GM19455 (cell line): ENCODE data around the gene CLTA.

Experiments
- ATAC-seq: cut with Tn5 transposase; IDR thresholded peaks from one replicate; pipeline ENCODE4 v1.9.1; 2021; ENCODE audit not compliant: unreplicated experiment

CLTA gene

GRCh38 chr9:36190388-36191289, at the start of gene CLTA:
Gene CLTA, plus strand, starts transcription at chr9:36190921. Its CDS starts 136 bp downstream, at chr9:36191057.
- peak; percentile 98 for ATAC-seq

DNA sequence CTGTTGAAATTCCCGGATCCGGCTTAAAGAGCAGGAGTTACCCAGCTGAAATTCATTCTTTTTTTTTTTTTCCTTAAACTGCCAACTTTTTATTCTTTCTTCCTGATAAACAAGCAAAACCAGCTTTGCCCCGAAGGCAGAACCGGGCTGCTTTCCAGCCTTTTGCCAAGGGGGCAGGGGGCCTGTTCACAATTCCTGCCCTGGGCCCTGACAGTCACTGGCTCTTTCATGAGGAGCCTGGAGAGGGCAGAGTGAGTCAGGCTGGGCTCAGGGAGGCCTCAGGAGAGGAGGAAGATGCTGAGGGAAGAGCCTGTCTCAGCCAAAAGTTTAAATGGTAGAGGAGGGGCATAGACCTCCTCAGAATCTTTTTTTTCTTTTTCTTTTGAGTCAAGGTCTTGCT, 49.4 kb upstream of the CLTA start:
- no peak for ATAC-seq

DNA sequence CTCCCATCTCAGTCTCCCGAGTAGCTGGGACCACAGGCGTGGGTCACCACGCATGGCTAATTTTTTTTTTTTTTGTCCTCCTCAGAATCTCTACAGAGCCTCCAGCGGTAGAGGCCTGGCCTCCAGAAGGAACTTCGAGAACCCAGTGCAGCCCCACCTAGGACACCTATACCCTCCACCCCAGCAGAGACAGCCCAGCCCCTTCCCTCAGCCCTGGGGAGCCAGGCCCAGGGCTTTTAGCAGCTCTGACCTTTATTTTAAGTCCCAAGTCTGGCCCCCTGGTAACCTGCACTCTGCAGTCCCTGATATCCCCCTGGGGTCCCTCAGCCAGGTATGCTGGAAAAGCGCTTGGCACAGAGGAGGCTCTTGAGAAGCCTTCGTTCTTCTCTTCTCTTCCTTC, 49.0 kb upstream of the CLTA start:
- ATAC-seq, result no peak

DNA sequence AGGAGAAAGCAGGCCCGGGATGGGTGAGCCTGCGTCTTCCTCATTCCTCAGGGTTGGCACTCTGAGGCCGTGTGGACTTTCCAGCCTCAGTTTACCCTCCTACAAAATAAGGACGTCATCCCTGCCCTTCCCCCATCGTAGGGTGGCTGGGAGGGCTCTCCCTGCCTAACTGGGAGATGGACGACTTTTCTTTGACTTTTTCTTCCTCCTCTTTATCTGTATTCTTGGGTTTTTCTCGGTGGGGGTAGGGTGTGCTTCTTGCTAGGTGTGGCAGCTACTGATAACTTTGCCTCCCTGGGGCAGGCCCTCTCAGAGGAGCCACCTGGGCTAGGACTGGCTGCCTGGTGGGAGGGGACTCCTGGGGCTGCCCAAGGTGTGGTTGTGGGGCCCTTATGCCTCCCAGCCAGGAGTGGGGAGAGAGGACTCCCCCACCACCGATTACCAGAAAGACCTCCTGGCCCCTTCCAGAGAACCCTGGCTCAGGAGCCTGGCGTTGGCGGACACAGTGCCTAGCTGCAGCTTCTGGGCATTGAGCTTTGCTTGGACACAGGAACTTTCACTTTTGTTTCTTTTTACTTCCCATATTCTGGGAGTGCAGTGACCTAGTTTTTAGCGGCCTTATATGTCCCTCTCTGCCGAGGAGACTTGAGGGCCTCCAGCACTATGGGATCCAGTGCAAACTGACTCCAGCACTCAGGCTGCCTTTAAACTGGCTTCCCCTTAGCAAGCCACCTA, 48.0 kb upstream of the CLTA start:
- ATAC-seq, result no peak

GRCh38 chr9:36143245-36143641, 47.5 kb upstream of the CLTA start:
- ATAC-seq, result no peak

- no peak for ATAC-seq
Measured at GRCh38 chr9:36144309-36145232, 46.1 kb upstream of the CLTA start.

DNA sequence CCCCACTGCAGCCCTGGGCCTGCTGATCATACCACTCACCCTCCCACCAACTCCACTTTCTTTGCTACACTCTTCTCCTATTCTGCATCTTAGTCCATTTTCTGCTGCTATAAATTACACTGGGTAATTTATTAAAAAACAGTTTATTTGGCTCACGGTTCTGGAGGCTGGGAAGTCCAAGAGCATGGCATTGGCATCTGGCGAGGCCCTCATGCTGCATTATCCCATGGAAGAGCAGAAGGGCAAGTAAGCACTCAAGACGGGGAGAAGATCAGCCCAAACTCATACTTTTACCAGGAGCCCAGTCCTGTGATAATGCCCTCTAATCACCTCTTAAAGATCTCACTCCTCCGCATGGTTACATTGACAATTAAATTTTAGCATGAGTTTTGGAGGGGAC, 44.8 kb upstream of the CLTA start:
- ATAC-seq, result no peak

GRCh38 chr9:36146651-36147050, 44.1 kb upstream of the CLTA start:
- ATAC-seq, result no peak

DNA sequence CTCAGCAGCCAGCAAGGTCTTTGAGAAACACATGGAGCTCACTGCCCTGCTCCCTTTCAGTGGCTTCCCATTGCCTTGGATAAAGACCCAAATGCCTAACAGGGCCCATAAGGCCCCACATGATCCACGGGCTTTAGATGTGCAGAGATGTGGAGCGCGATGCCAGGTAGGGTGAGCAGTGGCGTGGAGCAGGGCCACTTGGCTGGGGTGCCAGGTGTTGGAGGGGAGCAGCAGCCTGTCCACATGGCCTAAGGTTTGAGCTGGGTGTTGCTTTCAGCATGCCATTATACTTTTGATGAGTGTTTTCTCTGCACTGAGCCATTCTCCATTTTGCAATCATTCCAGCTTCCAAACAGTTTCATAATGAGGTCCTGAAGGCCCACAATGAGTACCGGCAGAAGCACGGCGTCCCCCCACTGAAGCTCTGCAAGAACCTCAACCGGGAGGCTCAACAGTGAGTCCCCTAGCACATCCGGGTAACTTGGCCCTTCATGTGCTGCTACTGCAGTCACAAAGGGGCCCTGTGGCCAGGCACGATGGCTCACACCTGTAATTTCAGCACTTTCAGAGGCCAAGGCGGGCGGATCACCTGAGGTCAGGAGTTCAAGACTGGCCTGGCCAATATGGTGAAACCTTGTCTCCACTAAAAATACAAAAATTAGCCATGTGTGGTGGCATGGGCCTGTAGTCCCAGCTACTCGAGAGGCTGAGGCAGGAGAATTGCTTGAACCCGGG, 43.1 kb upstream of the CLTA start:
- ATAC-seq, result no peak

- ATAC-seq, result no peak
Measured at GRCh38 chr9:36148311-36149051, 42.2 kb upstream of the CLTA start.

- ATAC-seq, result no peak
Measured at GRCh38 chr9:36149197-36149596, 41.5 kb upstream of the CLTA start.

GRCh38 chr9:36150574-36151315, 40.0 kb upstream of the CLTA start:
- no peak for ATAC-seq

GRCh38 chr9:36151316-36152210, 39.2 kb upstream of the CLTA start:
- ATAC-seq, result peak; percentile 68

DNA sequence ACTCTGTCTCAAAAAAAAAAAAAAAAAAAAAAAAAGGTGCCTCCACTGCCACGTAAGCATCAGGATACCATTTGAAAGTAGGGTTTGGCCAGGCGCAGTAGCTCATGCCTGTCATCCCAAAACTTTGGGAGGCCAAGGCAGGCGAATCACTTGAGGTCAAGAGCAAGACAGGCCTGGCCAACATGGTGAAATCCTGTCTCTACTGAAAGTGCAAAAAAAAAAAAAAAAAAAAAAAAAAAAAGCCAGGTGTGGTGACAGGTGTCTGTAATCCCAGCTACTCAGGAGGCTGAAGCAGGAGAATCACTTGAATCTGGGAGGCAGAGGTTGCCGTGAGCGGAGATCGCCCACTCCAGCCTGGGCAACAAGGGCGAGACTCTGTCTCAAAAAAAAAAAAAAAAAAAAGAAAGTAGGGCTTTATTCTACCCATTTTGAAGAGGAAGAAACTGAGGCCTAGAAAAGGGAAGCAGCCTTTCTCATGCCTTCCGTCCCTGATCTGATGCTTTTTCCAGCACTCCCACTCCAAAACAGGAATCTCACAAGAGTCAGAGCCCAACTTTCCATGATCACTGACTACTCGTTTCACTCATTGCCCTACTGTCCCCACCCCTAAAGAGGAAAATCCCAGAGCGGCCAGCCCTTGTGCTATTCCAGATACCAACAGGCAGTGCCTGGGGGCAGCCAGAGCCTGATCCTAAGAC, 37.8 kb upstream of the CLTA start:
- ATAC-seq, result no peak

DNA sequence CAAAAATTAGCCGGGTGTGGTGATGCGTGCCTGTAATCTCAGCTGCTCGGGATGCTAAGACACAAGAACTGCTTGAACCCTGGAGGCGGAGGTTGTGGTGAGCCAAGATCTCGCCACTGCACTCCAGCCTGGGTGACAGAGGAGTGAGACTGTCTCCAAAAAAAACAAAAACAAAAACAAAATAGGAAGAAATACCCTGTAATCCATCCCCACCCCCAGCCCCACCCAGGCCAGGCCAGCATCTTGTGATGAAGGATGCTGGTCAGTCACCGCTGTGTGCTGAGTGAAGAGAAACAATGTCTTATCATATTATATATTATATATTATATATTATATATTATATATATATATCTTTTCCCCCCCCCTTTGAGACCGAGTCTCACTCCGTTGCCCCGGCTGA, 37.0 kb upstream of the CLTA start:
- no peak for ATAC-seq

DNA sequence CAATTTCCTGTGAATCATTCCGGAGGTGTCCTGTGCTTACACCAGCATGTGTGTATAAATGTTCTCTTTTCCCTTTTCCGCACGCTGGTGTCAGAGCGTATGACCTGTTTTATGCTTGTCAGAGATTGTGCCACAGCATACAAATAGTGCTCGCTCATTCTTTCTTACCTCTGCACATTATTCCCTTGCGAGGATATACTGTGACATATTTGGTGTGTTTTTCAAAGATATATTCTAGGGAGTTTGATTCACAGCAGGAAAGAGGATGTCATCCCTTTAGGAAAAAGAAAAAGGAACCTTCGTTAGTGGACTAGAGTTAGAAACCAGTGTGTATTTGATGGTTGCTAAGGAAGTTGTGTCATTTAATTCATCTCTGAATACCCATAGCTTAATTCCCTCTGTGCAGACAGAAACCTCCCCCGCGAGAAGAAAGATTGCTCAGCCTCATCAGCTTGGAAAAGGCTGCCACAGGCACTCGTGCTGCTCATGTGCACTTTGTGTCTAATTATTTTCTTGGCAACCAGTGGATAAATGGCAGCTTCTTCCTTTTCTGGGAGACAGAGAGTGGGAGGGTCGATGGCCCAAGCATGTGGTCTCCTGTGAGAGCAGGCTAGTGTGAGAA, 36.3 kb upstream of the CLTA start:
- ATAC-seq, result no peak

GRCh38 chr9:36156116-36156515, 34.6 kb upstream of the CLTA start:
- ATAC-seq, result no peak
